ENCODE data around the gene C1R.

GRCh38 chr12:7078163-7078562 is 14.1 kb downstream of the C1R start:
- TF ChIP-seq, protein P1, sequence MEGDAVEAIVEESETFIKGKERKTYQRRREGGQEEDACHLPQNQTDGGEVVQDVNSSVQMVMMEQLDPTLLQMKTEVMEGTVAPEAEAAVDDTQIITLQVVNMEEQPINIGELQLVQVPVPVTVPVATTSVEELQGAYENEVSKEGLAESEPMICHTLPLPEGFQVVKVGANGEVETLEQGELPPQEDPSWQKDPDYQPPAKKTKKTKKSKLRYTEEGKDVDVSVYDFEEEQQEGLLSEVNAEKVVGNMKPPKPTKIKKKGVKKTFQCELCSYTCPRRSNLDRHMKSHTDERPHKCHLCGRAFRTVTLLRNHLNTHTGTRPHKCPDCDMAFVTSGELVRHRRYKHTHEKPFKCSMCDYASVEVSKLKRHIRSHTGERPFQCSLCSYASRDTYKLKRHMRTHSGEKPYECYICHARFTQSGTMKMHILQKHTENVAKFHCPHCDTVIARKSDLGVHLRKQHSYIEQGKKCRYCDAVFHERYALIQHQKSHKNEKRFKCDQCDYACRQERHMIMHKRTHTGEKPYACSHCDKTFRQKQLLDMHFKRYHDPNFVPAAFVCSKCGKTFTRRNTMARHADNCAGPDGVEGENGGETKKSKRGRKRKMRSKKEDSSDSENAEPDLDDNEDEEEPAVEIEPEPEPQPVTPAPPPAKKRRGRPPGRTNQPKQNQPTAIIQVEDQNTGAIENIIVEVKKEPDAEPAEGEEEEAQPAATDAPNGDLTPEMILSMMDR (IDR thresholded peaks at IDR 0.05; ENCODE audit: low read depth, low read length), result 0 out of 2 replicates have a peak, but pooled peaks have one; percentile 16
- no peak for TF ChIP-seq EZH2phosphoT487 (IDR thresholded peaks at IDR 0.05; ENCODE audit: low read depth)
